Measurements from ENCODE around the gene THPO.

- TF ChIP-seq POLR2AphosphoS5 (IDR thresholded peaks at IDR 0.05; ENCODE audit: low read depth, low read length) (no peak), SIN3A (IDR thresholded peaks at IDR 0.05; ENCODE audit: borderline replicate concordance, insufficient read depth, low read length) (no peak), REST (IDR thresholded peaks at IDR 0.05; ENCODE audit: insufficient read depth in 1 of 2, low read depth in 2 of 2, low read length in 2 of 2) (no peak), TAF1 (IDR thresholded peaks at IDR 0.05; ENCODE audit: borderline replicate concordance, insufficient read depth, low read length) (no peak), FOXP2 (optimal IDR thresholded peaks at IDR 0.05; ENCODE audit: borderline replicate concordance, extremely low read depth, extremely low read length, insufficient read depth) (no peak)
These were observed 25.0 kb downstream of the THPO start for GRCh38 chr3:184352897-184353545.

Measured in PFSK-1 (cell line).